SK-MEL-5 (cell line): ENCODE measurements around the gene LOXL3. TPM values are rescaled to one million over a fixed set of nuclear protein-coding genes. Genes with fewer than 3 reads are reported as not detected.
"Not testable (repeated sequence)": the region's sequence is repeated elsewhere in the genome, so short reads cannot be mapped to it uniquely, and the experiment has no call there.

ENCODE experiments used
- DNase-seq: peaks from one replicate; pipeline ENCODE4 v3.0.0-alpha.2; 2016; ENCODE audit warnings: low read depth, low spot score
- in situ Hi-C: cut with HindIII; loops from 2 replicates; pipeline ENCODE4 v1.10.0; 2016; ENCODE audit warnings: low sequenced_read_pairs, high pct_unique_total_duplicates, low pct_unique_long_range_greater_than_20kb
- total RNA-seq: library from RNA; depleted of rRNA; stranded (reverse); fragments of >200 nt; shearing (Covaris generic); gene quantifications from 2 replicates; pipeline ENCODE4 v1.2.3, GENCODE V29; 2014

Gene LOXL3
- total RNA-seq, 1 experiment from 2014 or later, result 29.6 TPM

DNA sequence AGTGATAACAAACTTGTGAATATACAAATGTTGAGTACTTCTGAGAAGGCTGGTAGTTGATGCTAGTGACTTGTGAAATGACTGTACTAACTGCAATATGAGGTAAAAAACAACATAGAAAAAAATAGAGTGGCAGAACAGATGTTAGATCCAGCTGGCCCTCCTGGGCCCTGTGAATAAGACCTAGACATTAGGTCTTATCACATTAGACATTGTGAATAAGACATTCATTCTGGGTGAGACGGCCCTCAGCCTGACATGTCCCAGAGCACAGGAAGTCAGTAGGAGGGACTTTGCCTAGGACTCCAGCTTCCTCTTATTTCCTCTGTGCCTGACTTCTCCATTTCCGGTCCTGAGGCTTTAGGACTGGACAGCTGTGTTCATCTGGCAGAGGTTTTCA lies 23.7 kb upstream of the LOXL3 start:
- DNase-seq, result peak; percentile 25
- in situ Hi-C loops, result no loop called here

DNA sequence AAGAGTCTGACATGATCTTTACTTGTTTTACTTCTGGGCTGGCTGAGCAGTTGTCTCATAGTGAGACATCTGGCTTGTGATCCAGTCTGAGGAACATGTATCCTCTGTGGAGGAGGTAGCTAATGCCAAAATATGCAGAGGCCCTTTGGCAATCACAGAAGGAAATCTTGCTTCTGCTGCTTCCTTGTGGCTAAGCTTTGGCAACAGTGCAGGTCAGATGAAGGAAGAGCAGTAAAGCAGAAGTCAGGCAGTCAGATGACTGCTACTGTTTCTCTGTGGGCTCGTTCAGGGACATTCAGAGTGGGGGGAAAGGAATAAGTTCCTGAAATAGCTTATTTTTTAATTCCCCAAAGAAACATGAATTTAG lies 23.1 kb upstream of the LOXL3 start:
- DNase-seq, result peak; percentile 47
- in situ Hi-C loops, result no loop called here

DNA sequence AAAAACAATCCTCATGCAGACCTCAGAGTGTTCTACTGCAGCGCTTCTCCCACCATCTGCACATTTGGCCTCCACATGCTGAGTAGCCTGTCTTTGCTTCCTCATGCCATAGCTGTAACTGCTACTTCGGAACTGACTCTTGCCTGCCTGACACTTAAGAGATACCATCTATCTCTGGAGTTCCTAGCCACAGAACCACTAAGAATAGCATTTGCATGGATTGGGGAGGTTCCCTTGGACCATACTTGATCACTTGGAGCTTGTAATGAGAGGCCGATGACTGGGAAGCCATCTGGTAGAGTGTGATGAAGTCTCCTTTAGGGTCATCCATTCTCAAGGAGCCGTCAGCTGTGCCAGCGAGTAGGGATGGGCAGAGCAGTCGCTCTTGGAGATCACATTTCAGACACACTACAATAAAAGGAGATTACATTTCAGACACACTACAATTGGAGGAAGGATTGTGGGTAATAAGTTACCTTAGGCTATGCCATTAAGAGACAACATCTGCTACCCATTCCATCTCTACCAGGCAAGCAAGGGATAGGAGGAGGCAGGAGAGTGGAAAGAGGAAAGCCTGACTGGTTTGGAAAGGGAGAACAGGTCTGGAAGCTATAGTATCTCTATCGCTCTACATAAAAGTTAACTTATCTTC lies 22.6 kb upstream of the LOXL3 start:
- in situ Hi-C loops, result no loop called here

DNA sequence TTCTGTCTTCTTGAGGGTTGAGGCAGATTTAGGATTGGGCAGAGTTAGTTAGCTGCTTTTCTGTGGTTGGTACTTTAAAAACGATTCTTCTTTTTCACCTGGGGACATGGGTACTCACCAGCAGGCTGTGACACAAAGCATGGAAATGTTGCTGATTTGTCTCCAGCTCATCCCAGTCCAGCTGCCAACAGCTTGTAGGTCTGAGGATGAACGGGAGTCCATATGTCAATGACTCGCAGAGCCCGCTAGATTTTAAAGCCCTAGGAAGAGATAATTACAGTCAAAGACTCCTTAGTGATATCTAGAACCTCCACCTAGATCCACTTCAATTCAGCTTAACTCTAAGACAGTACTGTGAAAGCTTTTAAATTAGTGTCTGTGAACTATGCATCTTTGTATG lies 21.6 kb upstream of the LOXL3 start:
- no peak for DNase-seq
- in situ Hi-C loops, result no loop called here

More for the DNA sequence above, 22.6 kb upstream of the LOXL3 start:
- DNase-seq, result no peak

DNA sequence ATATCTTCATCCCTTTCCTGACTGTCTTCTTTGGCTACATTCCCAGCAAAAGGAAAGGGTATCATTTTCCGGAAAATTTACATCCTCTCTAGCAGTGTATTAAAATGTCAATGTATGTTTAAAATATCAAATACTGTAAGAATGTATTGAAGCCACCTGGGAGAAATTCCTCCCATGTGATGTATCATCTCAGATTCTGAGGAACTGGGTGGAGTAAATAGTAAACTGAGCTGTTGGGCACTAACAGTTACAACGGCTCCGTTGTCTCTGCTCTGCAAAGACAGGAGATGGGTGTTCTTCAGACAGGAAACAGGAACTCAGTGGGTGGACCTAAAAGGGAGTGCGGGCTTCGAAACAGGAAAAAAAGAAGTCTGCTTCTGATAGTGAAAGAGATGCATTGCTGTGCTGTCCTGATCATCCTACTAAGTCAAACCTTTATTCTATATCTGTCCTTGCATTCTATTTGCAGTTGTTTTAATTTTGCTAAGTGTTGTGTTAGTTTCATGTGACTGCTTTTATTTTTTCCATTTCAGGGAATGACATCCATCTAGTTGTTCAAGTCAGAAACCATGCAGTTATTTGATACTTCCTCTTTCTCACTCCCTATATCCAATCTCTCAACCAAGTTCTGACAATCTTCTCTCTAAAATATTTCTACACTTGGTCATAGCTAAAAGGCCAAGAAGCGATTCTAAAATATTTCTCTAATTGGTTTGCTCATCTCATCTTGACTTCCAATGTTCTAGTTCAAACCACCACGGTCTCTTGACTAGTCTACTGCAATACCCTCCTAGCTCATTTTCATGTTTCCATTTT lies 20.2 kb upstream of the LOXL3 start:
- in situ Hi-C loops, result no loop called here
- peak; percentile 97 for DNase-seq

DNA sequence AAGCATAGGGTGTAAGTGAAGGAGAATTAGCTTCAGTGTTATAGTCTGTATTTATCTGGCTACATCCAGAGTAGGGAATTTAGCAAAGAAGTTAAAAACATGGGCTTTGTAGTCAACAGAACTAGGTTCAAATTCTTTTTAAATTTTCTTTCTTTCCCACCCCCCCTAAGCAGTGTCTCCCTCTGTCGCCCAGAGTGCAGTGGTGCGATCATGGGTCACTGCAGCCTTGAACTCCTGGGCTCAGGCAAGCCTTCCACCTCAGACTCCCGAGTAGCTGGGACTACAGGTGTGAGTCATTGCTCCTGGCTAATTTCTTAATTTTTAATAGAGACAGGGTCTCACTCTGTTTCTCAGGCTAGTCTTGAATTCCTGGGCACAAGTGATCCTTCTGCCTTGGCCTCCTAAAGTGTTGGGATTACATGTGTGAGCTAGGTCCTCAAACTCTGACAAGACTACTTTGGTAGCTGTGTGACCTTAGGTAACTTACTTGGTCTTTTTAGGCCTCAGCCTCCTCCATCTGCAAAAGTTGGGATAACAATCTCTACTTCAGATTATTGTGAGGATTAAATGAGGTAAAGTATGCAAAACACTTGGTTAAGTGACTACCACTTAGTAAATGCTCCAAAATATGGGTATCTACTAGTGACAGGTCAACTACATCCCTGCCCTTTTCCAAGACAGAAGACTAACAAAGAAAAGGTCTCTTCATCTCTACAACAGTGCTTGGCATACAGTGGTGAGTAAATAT lies 18.6 kb upstream of the LOXL3 start:
- no peak for DNase-seq

DNA sequence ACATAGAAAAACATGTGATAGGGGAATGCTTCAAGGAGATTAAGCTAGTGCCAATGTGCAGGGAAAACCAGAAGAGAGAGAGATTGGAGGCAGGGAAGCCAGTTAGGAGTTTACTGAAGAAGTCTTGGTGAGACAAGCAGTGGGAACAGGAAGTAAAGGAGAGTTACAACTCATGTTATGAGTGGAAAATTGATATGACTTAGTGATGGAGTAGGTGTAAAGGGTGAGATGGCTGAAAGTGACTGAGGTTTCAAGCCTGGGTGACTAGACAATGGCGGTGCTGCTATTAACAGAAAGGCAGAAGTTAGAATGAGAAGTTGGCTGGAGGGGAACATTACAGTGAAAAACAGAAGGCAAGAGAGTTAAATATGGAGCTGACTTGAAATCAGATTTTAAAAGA lies 17.3 kb upstream of the LOXL3 start:
- DNase-seq, result no peak
- in situ Hi-C loops, result no loop called here

More for the DNA sequence above, 18.6 kb upstream of the LOXL3 start:
- in situ Hi-C loops, result no loop called here

DNA sequence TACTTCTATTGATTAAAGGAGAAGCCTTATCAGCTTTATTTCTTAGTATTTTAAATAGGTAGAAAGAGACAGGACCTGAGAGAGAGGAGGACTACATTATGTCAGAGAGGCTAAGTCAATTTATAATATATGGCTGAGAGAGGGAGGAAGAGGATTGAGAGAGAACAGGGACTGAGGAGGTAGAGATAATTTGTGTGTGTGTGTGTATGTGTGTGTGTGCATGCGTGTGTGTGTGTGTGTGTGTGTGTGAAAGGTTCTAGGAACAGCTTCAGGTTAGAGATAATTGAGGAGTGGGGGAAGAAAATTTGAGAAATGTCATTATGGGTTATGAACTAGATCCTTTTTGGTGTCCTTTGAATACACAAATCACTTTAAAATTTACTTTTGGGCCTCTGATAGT lies 15.9 kb upstream of the LOXL3 start:
- no peak for DNase-seq
- in situ Hi-C loops, result no loop called here

DNA sequence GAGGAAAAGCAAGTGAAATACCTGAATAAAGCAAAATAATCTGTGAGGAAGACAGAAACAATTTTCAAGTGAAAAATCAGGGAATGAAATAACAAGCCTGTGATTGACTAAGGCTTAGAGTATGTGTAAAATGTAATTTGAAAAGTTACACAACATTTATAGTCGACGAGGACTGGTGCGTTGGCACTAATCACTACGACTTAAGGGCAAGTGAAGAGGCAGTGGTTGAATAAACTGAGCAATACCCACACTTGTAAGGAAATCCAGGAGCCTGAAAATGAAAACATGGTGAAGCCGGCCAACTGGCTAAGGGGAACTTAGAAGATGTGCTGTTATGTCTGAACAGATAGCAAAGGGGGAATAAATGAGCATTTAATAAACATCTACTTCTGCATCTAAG lies 14.1 kb upstream of the LOXL3 start:
- no peak for DNase-seq
- in situ Hi-C loops, result no loop called here

DNA sequence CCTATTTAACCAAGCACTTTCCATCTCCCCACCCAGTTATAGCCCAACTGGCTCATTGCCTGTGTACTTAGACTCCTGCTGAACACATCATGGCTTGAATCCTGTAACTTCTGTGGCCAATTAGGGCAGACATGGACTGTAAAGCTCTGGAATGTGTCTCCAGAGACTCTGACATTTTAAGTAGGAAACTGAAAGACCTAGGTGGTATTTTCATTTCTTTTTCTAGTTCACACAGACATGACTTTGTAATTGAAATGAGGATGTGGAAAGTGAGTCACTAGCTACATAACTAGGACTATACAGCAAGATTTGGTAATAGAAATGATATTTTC lies 13.0 kb upstream of the LOXL3 start:
- peak; percentile 59 for DNase-seq
- in situ Hi-C loops, result no loop called here

DNA sequence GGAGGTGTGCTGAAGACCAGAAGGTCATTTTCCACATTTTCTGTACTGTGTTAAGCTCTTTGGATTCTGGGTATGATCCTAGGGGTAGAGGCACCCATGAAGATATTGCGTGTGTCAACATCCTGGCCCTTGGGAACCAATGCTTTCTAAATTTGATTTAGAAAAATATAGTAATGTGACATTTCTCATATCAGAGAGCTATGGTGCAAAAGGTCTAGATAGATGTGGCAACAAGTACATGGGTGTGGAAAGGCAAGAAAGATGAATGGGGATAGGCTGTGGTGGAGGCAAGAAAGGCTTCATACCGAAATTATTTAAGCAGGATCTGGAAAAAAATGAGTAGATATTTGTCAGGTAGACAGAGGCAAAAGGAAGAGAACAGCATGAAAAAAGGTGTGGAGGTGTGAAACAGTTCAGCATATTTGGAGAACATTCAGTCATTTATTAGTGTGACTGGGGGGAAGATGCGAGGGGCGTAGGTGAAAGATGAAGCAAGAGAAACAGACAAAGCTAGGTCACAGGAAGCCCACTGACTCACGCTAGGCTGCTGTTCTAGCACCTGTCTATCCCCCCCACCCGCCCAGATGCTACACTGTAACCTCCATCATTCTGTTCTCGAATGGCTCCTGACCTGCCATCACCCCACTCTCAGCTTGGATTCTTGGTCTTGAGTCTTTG lies 12.5 kb upstream of the LOXL3 start:
- no peak for DNase-seq
- in situ Hi-C loops, result no loop called here

DNA sequence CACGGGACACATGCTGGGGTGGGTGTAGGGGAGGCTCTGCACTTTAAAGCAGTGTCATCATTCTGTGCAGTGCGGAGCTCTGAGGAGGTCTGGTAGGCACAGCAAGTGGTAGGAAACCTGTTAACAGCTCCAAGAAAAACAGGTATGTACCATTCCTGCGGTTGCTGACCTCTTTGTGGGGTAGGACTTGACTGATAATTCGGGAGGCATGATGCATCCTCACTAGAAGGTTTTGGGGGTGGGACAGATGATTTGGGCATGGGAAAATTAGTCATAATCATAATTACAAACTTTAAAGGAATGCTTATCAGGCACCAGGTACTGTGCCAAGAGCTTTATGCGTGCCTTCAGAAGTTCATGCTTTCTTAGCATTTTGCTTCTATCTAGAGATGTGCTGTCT lies 10.5 kb upstream of the LOXL3 start:
- no peak for DNase-seq
- in situ Hi-C loops, result no loop called here

DNA sequence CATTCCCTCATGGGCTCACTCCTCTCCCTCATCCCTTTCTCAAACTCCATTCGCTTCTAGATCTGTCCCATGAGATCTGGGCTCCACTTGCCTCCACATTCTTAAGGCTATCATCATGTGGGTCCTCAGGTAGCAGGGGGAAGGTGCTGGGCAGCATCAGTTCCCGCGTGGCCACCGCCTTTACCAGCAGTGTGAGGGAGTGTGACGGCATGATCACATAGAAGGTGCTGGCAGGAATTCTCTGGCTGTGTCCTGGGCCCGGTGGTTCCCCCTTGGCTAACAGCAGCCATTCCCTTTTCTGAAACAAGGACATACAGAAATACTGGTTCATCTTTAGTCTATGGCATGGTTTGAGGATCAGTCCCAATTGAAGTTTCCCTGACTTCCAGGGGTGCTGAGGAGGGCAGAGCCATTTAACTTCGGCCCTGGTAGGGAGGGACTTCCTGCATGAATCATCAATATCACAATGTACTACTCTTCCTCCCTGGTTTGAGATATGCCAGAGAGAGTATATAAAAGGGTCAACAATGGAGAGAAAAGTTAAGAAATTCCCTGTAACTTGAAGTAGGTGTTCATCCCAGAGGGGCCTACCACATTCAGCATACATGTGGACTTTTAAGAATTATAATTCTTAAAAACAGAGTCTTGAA lies 8.5 kb upstream of the LOXL3 start:
- in situ Hi-C loops, result no loop called here
- no peak for DNase-seq

DNA sequence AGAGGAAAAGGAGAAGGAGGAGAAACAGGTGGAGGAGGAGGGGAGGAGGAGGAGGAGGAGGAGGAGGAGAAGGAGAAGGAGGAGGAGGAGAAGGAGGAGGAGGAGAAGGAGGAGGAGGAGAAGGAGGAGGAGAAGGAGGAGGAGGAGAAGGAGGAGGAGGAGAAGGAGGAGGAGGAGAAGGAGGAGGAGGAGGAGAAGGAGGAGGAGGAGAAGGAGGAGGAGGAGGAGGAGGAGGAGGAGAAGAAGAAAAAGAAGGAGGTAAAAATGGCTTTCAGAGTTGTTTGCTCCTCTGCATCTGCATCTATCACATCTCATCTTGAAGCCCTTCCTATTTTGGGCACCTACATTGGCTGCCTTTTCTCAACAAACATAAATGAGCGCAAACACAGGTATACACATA lies 7.3 kb upstream of the LOXL3 start:
- DNase-seq, in situ Hi-C loops: not testable (repeated sequence)

DNA sequence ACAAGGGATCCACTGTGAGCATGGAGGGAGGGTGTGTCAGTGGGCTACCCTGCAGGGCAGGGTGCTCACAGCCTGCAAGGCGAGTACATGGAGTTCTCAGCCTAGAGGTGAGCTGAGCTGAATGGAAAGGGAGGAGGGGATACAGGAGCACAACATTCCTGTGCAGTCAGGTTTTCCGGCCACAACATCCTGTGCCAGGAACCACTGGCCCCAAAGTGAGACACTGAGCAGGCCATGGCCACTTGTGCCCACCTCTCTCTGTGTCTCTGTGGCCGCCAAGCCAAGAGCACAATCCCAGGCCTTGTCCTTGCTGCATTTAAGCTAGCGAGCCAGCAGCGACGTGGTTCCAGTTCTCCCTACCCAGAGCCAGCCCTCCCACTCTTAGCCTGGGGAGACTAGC lies 6.8 kb upstream of the LOXL3 start:
- in situ Hi-C loops, result no loop called here
- no peak for DNase-seq

DNA sequence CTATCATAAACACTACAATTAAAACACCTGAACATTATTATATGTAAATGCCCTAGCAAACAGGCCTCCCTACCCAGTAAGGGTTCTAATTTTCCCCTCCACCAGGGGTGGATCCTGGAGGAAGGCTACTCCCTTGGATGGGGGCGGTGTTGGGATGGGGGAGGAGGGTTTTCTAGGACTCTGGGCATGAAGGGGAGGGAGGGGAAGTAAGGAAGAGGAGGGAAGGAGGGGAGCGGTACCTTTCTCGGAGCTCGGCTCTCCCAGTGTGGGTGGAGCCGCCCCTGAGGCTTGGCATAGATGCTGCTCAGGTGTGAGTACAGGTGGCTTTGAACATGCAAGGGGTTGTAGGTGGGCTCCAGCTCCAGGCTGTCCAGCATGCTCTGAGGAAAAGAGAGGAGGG lies 6.2 kb upstream of the LOXL3 start:
- in situ Hi-C loops, result no loop called here
- DNase-seq, result no peak

DNA sequence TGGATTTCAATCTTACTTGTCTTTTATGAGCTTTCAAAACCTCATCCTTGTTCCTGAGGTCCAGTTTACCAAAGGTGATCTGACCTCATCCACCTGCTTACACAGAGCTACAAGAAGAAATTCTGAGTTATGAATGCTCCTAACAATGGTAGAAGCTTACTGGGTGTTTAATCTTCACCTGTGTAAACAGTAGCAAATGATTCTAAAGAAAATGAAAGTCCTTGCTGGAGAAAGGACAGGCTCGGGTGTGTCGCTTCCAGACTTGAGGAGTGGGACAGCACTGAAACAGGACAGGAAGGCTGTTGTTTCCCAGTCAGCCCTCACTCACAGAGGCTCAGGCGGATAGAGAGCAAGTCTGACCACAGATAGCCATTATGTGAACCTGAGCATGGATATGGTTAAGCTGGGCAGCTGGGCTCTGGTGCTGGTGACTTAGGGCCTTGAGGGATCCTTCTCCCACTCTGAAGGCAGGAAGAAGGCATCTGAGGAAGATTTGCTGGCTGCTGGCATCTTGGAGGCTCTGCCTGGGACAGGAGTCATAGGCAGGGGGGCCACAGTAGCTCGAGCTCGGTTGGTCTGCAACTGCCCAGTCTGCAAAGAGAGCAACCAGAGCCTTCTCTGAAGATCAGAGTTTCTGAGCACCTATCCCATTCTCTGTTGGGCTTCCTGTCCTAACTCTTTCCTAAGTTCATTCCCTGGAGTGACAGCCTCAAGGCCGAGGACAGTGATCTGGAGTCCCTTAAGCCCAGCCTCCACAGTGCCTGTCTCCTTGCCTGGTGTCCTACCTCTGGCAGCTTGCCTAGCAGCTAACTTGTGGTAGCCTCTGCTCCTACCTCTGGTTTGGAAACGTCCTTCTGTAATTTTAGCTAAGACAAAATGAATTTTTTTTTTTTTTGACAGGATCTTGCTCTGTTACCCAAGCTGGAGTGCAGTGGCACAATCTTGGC lies 4.8 kb upstream of the LOXL3 start:
- in situ Hi-C loops, result no loop called here
- no peak for DNase-seq
